Germinal center (tissue), 1 donor: ENCODE data around the gene KIF16B.
"Not testable (repeated sequence)": the region's sequence is repeated elsewhere in the genome, so short reads cannot be mapped to it uniquely, and the experiment has no call there.

Experiments used
- DNase-seq: peaks from one replicate; pipeline ENCODE4 v3.0.0; 2012; ENCODE audit warnings: mixed read lengths, low spot score

The KIF16B gene

GRCh38 chr20:16476032-16476431 lies 97.2 kb downstream of the KIF16B start:
- DNase-seq: peak; percentile 20

DNA sequence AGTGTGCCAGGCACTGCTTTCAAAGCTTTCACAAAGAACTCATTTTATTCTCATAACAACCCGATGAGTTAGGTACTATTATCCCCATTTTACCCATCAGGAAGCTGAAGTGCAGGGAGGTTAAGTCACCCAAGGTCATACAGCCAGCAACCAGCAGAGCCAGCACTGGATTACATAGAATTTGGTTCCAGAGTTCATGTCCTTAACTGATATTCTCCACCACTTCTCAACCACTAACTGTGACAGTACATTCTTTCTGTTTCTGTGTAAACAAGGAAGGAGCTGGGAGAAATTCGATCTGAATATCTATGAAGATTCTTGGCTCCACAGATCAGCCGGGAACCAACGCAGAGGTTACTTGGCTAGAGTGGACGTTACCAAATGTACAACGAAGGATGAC lies 98.0 kb downstream of the KIF16B start:
- no peak for DNase-seq

DNA sequence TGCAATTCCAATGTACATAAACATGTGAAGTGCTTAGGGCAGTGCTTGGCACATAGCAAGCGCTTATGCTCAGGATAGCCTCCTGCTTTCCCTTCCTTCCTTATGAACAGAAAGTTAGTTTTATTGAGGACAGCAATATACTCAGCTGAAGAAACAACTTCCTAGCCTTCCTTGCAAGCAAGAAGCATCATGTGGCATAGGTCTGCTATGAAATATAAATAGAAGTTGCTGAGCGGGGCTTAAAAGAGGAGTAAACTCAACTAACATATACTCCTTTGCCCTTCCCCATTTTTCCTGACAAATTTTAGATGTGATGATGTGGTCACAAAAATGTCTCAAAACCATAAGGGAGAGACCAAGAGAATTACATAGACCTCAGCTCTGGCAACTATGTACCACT lies 98.9 kb downstream of the KIF16B start:
- no peak for DNase-seq

DNA sequence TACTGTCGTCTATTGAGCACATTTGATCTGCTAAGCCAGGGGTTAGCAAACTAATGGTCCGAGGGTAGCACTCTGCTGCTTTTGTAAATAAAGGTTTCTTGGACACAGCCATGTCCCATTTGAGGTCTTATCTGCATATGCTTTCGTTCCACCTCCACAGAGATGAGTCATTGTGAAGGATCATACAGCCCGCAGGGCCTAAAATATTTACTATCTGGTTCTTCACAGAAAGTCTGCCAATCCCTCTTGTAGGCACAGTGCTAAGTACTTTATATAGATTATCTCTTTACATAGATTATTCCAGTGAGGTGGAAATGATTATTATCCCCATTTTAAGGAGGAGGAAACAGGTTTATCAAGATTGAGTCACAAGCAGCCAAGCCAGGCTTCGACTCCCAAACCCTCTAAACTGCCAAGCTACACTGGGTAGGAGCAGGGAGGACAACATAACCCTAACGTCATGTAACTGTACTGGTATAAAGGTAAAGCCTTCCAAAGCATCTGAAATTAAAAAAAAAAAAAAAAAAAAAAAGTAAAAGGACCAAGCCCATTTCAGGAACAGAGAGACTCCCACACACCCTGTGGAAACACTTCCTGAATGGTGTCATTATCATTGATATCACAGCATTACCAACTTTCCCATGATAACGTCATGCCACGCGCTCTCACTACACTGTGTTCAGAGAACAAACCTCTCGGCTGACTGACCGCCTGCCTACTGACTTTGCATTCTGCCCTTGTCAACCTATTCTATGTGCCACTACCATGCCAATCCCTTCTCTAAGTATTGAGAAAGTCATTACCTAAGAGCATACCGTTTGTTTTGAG lies 101.0 kb downstream of the KIF16B start:
- no peak for DNase-seq

- no peak for DNase-seq
Measured at GRCh38 chr20:16469395-16469905, 103.8 kb downstream of the KIF16B start.

- no peak for DNase-seq
Measured at GRCh38 chr20:16462711-16463110, 110.5 kb downstream of the KIF16B start.

GRCh38 chr20:16459019-16459700 lies 114.1 kb downstream of the KIF16B start:
- no peak for DNase-seq

- DNase-seq: no peak
Measured at GRCh38 chr20:16457514-16457913, 115.7 kb downstream of the KIF16B start.

DNA sequence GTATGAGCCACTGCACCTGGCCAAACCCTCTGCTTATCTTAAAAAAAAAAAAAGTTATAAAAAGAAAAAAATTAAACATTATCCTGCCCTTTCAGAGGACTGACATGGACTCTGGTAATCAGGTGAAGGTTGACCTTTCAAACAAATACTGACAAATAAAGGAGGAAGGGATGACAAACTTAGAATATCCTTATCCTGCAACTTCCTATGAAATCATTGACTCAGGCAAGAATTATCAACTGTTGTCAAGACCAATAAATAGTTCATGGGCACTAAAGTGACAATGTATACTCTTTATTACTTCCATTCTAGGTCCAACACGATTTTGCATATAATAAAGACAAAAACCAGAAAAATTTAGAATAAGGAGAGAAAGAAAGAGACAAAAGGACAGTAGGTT lies 117.9 kb downstream of the KIF16B start:
- no peak for DNase-seq

GRCh38 chr20:16451982-16452381 lies 121.3 kb downstream of the KIF16B start:
- DNase-seq: no peak

DNA sequence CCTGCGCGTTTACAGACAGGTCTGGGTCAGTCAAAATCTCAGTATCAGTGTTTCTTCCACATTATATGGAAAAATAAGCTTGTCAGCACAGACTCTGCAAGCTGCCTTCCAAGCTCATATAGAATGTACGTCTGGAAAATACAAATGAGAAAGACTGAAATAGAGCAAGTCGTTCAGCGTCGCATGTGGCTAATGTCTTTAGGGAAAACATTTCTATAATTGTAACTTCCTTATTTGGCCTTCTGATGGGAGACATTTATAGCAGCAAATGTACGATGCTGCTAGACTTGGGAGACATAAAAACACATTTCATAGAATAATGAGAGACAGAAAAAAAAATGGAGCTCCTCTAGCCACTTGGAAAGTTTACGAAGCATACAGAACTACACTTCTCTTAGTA lies 122.2 kb downstream of the KIF16B start:
- no peak for DNase-seq

- DNase-seq: no peak
Measured at GRCh38 chr20:16446991-16447390, 126.3 kb downstream of the KIF16B start.

GRCh38 chr20:16446246-16446645 lies 127.0 kb downstream of the KIF16B start:
- DNase-seq: no peak

DNA sequence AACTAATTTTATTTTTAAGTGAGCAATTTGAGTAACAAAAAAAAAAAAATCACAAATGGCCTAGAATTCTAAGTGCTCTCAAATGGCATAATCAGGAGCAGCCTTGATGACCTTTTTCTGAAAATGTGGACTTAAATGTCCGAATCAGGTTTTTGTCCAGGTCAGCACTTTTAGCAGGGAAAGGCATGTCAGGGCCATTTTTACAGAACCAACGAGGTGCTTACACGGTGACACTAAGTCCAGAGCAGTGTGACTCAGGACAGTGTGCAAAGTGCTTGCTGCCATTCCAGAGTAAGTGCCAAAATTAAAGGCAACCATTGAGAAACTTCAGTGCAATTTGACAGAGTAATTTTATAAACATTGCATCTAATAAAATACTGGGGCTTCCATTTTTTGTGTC lies 127.8 kb downstream of the KIF16B start:
- DNase-seq: no peak

DNA sequence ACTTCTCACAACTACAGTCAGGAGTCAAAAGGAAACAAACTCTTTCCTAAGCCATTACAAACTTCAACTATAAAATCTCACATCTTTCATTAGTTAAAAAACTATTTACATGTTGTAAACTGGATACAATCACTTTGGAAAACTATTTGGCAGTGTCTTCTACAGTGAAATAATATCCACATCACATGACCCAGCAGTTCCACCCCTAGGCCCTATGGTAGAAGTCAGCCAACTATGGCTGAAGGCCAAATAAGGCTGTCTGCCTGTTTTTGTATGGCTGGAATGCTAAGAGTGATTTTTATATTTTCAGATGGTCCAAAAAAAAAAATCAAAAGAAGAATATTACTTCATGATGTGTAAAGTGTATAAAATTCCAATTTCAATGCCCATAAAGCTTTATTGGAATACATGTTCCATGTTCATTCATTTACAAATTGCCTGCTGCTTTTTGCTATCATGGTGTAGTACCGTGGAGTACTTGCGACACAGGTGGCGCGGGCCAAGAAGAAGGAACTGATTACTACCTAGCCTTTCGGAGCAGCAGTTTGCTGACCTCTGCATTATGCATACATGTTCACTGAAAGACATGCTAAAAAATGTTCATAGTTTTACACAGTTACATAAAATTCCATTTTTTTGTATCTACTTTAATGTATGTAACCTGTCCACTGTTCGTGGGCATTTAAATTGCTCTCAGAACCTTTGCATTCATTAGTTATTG lies 129.0 kb downstream of the KIF16B start:
- DNase-seq: no peak

GRCh38 chr20:16441546-16442164 lies 131.6 kb downstream of the KIF16B start:
- DNase-seq: no peak

DNA sequence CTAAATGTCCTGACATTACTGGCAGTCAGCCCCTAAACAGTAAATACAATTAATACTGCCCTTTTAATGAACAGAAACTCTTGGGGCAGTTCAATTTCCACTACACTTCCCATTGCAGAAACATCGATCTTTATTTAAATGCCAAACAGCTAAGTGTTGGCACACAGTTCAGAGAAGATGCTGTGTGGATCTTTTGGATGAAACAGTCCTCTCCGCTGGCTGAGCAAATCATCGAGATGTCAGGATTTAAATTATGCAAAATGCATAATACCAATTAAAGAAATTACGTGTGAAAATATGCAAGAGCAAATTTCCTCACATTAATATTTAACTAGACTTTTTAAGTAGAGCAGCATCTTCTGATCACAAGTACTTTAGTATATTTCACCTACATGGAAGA lies 132.6 kb downstream of the KIF16B start:
- DNase-seq: no peak

- not testable (repeated sequence) for DNase-seq
Measured at GRCh38 chr20:16439540-16439939, 133.7 kb downstream of the KIF16B start.

GRCh38 chr20:16438100-16438499 lies 135.1 kb downstream of the KIF16B start:
- DNase-seq: no peak

DNA sequence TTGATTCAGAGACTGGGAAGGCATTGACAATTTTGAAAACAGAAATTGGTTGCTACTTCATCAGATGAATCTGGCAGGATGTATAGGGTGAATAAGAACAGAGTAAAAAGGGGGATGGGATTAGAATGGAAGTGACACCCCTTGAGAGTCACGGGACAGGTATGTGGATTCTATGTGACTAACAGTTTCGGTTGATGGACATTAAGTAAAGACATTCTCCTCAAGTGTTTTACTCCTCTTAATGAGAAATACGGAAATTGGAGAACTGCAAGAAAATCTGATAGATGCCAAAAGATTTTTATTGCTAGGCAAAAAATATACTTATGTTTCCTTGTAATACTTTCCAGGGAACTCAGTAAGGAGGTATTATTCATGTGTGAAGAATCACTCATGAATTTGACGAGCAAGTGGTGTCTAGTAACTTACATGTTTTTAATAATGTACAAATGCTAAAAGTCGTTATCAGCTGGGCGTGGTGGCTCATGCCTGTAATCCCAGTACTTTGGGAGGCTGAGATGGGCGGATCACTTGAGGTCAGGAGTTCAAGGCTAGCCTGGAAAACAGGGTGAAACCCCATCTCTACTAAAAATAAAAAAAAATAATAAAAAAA lies 135.8 kb downstream of the KIF16B start:
- no peak for DNase-seq

- peak; percentile 43 for DNase-seq
Measured at GRCh38 chr20:16434062-16434664, 139.1 kb downstream of the KIF16B start.

- DNase-seq: no peak
Measured at GRCh38 chr20:16433293-16433580, 140.0 kb downstream of the KIF16B start.
